GM10266 (cell line): ENCODE measurements around the gene VSIG10L2.
A peak's percentile ranks its signal among the peaks of the same experiment; 100 is the strongest.
"Not testable (repeated sequence)": the region's sequence is repeated elsewhere in the genome, so short reads cannot be mapped to it uniquely, and the experiment has no call there.

Source experiments
- DNase-seq: peaks from one replicate; pipeline ENCODE4 v3.0.0; 2012; ENCODE audit errors: extremely low spot score
- TF ChIP-seq, protein P1 (sequence below): IDR thresholded peaks from 2 replicates; pipeline ENCODE4 v1.5.1; 2012; ENCODE audit warnings: mild to moderate bottlenecking, low read depth; ENCODE audit not compliant: control insufficient read depth, insufficient read depth; ENCODE audit errors: missing control alignments

The VSIG10L2 gene

DNA sequence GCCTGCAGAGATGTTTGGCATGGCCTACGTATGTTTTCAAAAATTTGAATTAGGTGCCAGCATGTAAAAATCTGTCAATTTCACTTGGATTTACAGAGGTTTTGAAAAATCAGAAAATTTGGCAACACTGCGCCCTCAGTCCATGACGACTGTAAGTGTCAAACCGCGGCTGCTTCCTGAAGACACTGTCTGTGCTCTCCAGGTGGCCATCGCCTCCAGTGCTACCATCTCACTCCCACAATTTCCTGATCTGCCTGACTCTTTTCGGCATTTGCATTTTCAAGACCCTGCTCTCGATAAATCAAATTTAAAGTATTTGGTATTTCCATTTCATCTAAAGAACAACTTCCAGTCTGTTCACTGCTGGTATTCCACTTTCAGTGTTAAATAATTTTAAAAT is 34.6 kb downstream of the VSIG10L2 start:
- TF ChIP-seq, protein P1, sequence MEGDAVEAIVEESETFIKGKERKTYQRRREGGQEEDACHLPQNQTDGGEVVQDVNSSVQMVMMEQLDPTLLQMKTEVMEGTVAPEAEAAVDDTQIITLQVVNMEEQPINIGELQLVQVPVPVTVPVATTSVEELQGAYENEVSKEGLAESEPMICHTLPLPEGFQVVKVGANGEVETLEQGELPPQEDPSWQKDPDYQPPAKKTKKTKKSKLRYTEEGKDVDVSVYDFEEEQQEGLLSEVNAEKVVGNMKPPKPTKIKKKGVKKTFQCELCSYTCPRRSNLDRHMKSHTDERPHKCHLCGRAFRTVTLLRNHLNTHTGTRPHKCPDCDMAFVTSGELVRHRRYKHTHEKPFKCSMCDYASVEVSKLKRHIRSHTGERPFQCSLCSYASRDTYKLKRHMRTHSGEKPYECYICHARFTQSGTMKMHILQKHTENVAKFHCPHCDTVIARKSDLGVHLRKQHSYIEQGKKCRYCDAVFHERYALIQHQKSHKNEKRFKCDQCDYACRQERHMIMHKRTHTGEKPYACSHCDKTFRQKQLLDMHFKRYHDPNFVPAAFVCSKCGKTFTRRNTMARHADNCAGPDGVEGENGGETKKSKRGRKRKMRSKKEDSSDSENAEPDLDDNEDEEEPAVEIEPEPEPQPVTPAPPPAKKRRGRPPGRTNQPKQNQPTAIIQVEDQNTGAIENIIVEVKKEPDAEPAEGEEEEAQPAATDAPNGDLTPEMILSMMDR, result no peak
- DNase-seq, result no peak

DNA sequence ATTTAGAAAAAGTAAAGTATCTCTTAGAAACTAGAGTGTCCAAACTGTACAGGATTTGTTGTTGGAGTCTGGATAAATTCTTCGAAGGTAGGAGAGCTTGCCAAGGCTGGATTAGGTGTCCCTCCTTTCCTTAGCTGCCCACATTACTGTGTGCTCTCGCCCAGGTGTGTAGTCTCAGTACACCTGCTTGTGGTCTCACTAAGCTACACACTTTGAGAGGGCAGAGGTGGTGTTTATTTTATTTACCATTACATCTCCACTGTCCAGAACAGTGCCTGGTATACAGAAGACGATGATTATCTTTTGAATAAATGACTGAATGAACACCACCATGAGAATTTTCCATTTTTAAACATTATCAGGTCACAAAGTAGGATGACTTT is 36.5 kb downstream of the VSIG10L2 start:
- no peak for DNase-seq
- TF ChIP-seq, protein P1, result no peak

DNA sequence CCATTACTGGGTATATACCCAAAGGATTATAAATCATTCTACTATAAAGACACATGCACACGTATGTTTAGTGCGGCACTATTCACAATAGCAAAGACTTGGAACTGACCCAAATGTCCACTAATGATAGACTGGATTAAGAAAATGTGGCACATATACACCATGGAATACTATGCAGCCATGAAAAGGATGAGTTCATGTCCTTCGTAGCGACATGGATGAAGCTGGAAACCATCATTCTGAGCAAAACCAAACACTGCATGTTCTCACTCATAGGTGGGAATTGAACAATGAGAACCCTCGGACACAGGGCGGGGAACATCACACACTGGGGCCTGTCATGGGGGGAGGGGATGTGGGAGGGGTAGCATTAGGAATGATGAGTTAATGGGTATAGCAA is 40.1 kb downstream of the VSIG10L2 start:
- DNase-seq, result not testable (repeated sequence)

DNA sequence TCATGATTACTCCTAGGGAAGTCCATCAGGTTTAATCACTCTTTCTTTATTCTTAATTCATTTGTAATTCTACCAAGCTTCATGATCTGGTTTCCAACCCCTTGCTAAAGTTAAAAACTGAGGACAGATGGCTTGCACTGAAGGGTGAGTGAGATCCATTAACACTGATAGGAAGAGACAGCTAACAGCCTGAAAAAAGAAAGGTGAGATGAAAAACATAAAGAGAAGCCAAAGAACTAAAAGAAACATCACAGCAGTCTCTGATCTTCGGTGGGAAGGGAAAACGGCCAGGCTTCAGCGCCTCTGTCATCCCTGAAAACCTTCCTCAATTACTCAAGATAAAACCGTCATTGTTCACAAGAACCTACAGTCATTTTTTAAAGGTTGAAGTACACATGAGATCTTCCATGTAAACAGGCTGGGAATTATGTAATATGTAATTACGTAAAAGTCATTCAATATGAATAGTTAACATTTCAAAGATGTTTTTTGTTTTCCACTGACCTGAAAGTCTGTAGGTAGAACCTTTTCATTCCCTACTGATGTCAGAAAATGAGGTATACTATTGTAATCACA is 41.3 kb downstream of the VSIG10L2 start:
- DNase-seq, result no peak
- TF ChIP-seq, protein P1, result no peak

DNA sequence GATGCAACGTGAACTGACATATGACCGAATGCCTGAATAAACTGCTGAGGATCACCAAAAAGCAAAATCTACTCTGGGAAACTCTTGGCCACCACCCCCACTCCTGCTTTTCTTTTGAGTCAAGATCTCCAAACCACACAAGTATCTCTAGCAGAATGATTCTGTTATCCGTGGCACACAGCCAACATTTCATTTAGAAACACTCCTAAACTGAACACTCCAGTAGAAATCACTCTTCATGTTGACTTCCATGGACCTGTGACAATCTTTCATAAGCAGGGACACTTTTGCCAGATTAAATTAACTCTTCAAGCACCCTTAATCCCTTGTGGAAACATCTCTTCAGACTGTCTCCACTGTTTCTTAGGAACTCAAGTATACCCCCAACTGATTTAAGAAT is 44.4 kb downstream of the VSIG10L2 start:
- DNase-seq, result no peak

DNA sequence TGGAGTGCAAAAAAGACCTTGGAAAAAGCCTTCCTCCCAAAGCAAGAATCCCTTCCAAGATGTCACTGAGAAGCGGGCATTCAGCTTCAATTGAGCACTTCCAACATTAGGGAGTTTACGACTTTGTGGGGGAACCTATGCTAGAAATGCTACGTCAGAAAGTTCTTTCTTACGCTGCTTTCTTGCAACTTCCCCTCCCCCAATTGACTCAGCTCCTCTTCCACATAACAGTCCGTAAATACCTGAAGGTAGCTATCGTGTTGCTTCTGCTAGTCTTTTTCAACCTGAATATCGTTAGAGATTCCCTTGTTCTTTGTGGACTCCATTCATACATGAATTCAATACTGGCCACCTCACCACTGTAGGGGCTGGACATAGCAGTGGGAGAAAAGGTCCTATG is 47.0 kb downstream of the VSIG10L2 start:
- TF ChIP-seq, protein P1, result no peak
- DNase-seq, result no peak

More for the DNA sequence above, 44.4 kb downstream of the VSIG10L2 start:
- TF ChIP-seq, protein P1, result no peak

DNA sequence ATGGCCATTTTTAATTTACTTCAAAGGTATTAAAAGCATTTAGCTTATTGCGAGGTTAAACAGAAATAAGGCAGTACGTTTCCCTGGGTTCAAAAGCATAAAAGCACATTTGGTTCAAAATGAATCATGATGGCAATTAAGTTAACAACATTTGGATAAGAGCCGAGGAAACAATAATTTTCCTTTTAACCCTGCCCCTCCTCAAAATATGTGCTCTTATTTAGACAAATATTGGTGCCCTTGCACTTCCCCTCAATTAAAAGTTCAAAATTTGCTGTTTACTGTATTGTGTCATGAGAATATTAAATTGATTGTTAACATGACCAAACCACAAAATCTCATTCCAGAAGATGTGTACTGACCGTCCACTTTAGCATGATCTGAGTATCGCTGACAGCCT is 48.7 kb downstream of the VSIG10L2 start:
- no peak for DNase-seq
- TF ChIP-seq, protein P1, result no peak

DNA sequence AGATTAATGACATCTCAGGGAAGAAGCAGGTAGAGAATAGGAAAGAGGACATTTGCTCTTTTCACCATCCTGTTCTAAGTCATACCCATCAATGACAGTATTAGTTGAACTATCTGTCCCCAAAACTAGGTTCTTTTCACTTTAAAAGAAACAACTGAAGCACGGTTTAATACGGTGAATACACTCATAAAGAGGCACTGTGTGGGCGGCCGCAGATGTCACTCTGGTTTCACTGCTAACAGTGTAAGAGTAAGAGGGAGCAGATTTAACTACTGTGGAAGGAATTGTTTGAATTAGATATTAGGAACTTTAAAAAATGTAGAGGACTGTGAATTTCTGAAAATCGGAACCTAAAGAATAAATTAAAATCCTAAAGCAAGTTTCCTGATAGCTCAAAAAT is 49.5 kb downstream of the VSIG10L2 start:
- TF ChIP-seq, protein P1, result no peak
- DNase-seq, result peak; percentile 32
